ENCODE measurements around the gene PTGDS. TPM values are rescaled to one million over a fixed set of nuclear protein-coding genes. Genes with fewer than 3 reads are reported as not detected.

The PTGDS gene
- total RNA-seq, result 0.26 TPM in 2 replicates

DNA sequence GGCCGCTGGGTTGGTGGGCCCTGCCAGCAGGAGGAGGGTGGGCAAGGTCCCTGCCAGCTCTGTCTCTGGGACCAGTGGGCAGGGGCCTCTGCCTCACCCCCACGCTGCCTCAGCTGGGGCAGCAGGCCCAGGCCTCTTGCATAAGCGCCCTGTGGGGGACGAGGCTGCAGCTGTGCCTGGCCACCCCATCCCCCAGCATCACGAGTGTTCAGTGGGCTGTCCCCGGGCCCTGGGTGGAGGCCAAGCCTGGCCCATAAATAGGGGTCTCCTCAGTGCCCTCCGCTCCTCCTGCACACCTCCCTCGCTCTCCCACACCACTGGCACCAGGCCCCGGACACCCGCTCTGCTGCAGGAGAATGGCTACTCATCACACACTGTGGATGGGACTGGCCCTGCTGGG, at the start of gene PTGDS:
Gene PTGDS (plus strand): TSS at position 282 of the 400 bp plus-strand sequence. CDS start 75 bp downstream, at position 357.
- H3K36me3 ChIP-seq (ENCODE audit: control insufficient read depth, insufficient read depth, low read length), result no peaks in the 10 kb centered on the region
- H3K4me3 ChIP-seq (ENCODE audit: low read depth, low read length), result peak within 1 kb of the TSS; percentile 49
- FAIRE-seq (no peak), DNase-seq (ENCODE audit: low read depth) (no peak)
- TF ChIP-seq, protein P1, sequence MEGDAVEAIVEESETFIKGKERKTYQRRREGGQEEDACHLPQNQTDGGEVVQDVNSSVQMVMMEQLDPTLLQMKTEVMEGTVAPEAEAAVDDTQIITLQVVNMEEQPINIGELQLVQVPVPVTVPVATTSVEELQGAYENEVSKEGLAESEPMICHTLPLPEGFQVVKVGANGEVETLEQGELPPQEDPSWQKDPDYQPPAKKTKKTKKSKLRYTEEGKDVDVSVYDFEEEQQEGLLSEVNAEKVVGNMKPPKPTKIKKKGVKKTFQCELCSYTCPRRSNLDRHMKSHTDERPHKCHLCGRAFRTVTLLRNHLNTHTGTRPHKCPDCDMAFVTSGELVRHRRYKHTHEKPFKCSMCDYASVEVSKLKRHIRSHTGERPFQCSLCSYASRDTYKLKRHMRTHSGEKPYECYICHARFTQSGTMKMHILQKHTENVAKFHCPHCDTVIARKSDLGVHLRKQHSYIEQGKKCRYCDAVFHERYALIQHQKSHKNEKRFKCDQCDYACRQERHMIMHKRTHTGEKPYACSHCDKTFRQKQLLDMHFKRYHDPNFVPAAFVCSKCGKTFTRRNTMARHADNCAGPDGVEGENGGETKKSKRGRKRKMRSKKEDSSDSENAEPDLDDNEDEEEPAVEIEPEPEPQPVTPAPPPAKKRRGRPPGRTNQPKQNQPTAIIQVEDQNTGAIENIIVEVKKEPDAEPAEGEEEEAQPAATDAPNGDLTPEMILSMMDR (IDR thresholded peaks at IDR 0.05; ENCODE audit: insufficient read depth, low read length, severe bottlenecking), result no peak
- no peaks in the 10 kb centered on the region for H3K27me3 ChIP-seq (ENCODE audit: control insufficient read depth, insufficient read depth, low read length)

DNA sequence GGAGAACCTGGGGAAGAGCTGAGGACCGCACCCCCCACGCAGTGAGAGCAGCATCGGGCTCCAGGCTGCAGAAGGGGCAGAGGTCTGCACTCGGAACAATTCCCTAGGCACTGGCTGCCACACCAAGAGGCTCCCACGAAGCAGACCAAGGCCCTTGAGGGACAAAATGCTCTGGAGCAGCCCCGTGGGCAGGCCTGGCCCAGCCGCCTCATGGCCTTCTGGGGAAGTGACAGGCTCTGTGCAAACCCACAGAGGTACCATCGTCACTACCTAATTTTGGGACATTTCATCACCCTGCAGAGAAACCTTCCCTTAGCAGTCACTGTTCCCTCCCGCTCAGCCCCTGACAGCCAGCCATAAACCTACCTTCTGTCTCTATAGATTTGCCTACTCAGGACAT, 48.7 kb upstream of the PTGDS start:
- no peak overlapping the region for H3K4me3 ChIP-seq (ENCODE audit: low read depth, low read length)
- H3K27me3 ChIP-seq (ENCODE audit: control insufficient read depth, insufficient read depth, low read length), result no peaks in the 10 kb centered on the region
- DNase-seq (ENCODE audit: low read depth) (no peak), FAIRE-seq (no peak)
- peaks cover 9% of the 10 kb centered on the region for H3K36me3 ChIP-seq (ENCODE audit: control insufficient read depth, insufficient read depth, low read length)
- TF ChIP-seq, protein P1 (IDR thresholded peaks at IDR 0.05; ENCODE audit: insufficient read depth, low read length, severe bottlenecking), result no peak

DNA sequence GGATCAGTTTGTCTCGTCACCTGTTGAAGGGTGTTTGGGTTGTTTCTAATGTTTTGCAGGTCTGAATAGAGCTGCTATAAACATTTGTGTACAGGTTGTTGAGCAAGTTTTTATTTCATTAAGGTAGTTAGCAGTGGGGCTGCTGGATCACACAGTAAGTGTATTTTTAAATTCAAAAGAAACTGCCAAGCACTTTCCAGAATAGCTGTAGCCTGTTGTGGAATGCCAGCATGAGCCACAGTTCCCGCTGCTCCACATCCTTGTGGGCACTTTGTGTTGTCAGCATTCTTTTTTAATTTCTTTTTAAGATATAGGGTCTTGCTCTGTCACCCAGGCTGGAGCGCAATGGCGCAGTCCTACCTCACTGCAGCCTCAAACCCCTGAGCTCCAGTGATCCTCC, 47.3 kb upstream of the PTGDS start:
- no peak overlapping the region for H3K4me3 ChIP-seq (ENCODE audit: low read depth, low read length)
- TF ChIP-seq, protein P1 (IDR thresholded peaks at IDR 0.05; ENCODE audit: insufficient read depth, low read length, severe bottlenecking), result no peak
- FAIRE-seq (no peak), DNase-seq (ENCODE audit: low read depth) (no peak)
- H3K27me3 ChIP-seq (ENCODE audit: control insufficient read depth, insufficient read depth, low read length), result no peaks in the 10 kb centered on the region
- H3K36me3 ChIP-seq (ENCODE audit: control insufficient read depth, insufficient read depth, low read length), result peaks cover 6% of the 10 kb centered on the region

DNA sequence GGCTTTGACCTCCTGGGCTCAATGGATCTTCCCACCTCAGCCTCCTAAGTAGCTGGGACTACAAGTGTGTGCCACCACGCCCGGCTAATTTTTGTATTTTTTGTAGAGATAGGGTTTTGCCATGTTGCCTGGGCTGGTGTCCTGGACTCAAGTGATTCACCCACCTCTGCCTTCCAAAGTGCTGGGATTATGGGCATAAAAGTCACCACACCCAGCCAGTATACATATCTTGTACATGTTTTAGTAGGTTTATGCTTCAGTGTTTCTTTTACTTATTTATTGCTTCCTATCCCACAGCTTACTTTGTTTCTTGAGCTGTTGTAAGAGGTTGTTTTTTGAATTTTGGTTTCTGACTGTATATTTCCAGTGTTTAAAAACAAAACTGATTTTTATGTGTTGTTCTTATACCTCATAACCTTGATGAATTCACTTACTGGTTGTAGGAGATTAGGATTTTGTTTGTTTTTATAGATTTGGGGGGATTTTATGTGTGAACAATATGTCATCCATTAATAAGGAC, 45.6 kb upstream of the PTGDS start:
- TF ChIP-seq, protein P1 (IDR thresholded peaks at IDR 0.05; ENCODE audit: insufficient read depth, low read length, severe bottlenecking), result no peak
- H3K36me3 ChIP-seq (ENCODE audit: control insufficient read depth, insufficient read depth, low read length), result peaks cover 1% of the 10 kb centered on the region
- peak; percentile 17 for DNase-seq (ENCODE audit: low read depth)
- H3K4me3 ChIP-seq (ENCODE audit: low read depth, low read length), result no peak overlapping the region
- FAIRE-seq, result no peak
- H3K27me3 ChIP-seq (ENCODE audit: control insufficient read depth, insufficient read depth, low read length), result no peaks in the 10 kb centered on the region

DNA sequence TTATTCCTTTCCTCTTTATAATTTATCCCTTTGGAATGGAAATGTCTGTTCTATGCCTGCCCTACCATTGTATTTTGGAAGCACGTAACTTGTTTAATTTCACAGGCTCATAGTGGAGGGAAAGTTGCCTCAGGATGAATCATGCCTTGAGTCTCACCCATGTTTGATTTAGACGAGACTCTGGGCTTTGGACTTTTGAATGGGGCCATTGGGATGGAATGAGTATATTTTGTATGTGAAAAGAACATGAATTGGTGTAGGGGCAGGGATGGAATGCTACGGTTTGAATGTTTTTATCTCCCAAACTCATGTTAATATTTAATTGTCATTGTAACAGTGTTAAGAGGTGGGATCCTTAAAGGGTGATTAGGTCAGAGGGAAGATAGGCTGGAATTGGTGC, 43.0 kb upstream of the PTGDS start:
- H3K36me3 ChIP-seq (ENCODE audit: control insufficient read depth, insufficient read depth, low read length), result no peaks in the 10 kb centered on the region
- H3K4me3 ChIP-seq (ENCODE audit: low read depth, low read length), result no peak overlapping the region
- TF ChIP-seq, protein P1 (IDR thresholded peaks at IDR 0.05; ENCODE audit: insufficient read depth, low read length, severe bottlenecking), result no peak
- FAIRE-seq (peak; percentile 28), DNase-seq (ENCODE audit: low read depth) (no peak)
- no peaks in the 10 kb centered on the region for H3K27me3 ChIP-seq (ENCODE audit: control insufficient read depth, insufficient read depth, low read length)

DNA sequence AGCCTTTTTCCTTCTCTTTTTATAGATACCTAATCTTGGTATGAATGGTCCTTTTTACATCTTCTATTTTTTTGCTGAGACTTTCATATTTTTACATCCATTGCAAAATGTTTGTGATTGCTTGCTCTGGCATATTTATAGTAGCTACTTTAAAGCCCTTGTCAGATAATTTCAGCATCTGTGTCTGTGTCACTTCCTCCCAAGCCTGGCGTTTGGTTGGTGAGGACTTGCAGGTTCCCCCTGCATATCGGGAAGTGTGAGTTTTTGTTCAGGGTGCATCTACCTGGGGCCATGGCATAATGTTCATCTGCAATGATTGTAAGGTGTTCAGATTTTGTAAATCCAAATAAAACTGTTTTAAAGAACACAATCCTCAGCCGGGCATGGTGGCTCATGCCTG, 41.7 kb upstream of the PTGDS start:
- FAIRE-seq, result no peak
- H3K27me3 ChIP-seq (ENCODE audit: control insufficient read depth, insufficient read depth, low read length), result no peaks in the 10 kb centered on the region
- H3K36me3 ChIP-seq (ENCODE audit: control insufficient read depth, insufficient read depth, low read length), result peaks cover 5% of the 10 kb centered on the region
- no peak overlapping the region for H3K4me3 ChIP-seq (ENCODE audit: low read depth, low read length)
- DNase-seq (ENCODE audit: low read depth), result no peak
- TF ChIP-seq, protein P1 (IDR thresholded peaks at IDR 0.05; ENCODE audit: insufficient read depth, low read length, severe bottlenecking), result no peak
